Head of caudate nucleus (tissue), 42 donors: ENCODE data around the gene STX10.
"Not testable (repeated sequence)": the region's sequence is repeated elsewhere in the genome, so short reads cannot be mapped to it uniquely, and the experiment has no call there.

Experiments used
- DNase-seq, 42 donors: peaks; one replicate each; pipeline versions ENCODE4 v3.0.0 to v3.0.0-alpha.2; 2020 to 2021; ENCODE audit warnings: mixed read lengths in 7 of 42
- intact Hi-C: fragments of 100-400 bp; cut with DNase I; formaldehyde crosslinking; loops from one replicate; pipeline ENCODE4 v1.15.0; 2022

The STX10 gene

GRCh38 chr19:13150931-13151604 is 893 bp upstream of the STX10 start:
- peak in 8 of 42 donors; percentile 6 to 50 (median 28) for DNase-seq
- intact Hi-C loops, result loop anchor here (2.0 kb wide), 1 partner anchor 34 kb away; the partner anchor contains the start of gene TRMT1

DNA sequence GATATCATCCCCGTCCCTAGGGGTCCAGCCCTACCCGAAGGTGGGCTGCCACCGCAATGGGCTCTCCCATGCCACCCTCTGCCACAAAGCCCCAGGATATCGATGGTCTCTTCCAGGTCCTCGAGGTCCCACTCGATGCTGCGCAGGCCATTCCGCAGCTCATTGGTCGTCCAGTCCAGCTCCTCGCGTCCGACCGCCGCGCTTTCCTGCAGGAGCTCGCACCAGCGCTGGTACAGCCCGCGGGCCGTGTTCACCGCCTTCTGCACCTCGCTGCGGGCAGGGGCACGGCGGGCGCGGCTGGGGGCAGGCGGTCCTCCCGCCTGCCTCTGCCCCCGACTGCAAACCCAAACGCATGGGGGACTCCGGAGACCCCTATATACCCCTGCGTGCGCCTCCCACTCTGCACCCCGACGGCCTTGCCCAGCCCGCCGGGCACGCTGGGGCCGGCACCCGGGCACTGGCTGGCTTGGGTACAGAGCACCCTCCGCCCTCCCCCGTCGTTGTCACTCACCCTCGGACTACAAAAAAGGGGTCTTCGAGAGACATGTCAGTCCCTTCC is 468 bp downstream of the STX10 start:
- intact Hi-C loops, result loop anchor here (2.0 kb wide), 1 partner anchor 33 kb away; the partner anchor contains the start of gene TRMT1
- peak in 21 of 42 donors; percentile 12 to 65 (median 45) for DNase-seq

- peak in 11 of 42 donors; percentile 10 to 61 (median 34) for DNase-seq
- intact Hi-C loops, result not testable (repeated sequence)
Observed at GRCh38 chr19:13149173-13149627, 975 bp downstream of the STX10 start.

- DNase-seq, result peak in 2 of 42 donors; percentile 34 to 44
- intact Hi-C loops, result no loop called here
Observed at GRCh38 chr19:13146763-13147563, 3.2 kb downstream of the STX10 start.

- intact Hi-C loops, result no loop called here
- no peak for DNase-seq
Observed at GRCh38 chr19:13139633-13140311, 10.4 kb downstream of the STX10 start.

GRCh38 chr19:13138916-13139198 is 11.3 kb downstream of the STX10 start:
- intact Hi-C loops, result no loop called here
- DNase-seq, result no peak

DNA sequence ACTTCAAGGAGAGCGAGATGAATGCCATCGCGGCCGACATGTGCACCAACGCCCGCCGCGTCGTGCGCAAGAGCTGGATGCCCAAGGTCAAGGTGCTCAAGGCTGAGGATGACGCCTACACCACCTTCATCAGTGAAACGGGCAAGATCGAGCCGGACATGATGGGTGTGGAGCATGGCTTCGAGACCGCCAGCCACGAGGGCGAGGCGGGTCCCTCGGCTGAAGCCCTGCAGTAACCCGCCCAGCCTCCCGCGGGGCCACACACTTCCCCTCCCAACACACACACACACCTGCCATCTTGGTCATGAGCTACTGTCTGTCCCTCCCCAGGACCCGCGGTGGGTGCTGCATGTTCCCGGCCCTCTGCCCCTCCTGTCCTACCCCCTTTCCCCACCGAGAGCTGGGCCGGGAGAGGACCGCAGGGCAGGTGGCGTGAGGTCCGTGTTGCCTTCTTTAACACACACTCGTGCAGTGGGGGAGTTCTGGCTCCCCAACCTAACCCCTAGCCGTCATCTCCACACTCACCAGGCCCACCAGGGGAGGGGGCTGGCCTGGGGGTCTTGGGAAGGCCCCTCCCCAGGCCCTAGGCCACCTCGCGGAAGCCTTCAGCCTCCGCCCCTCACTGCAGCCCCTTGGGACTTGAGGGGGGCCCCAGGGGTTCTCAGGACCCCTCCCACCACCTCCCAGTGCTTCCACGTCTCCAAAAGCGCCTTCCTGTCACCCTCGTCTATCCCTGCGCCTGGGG is 11.8 kb downstream of the STX10 start:
- intact Hi-C loops, result no loop called here
- DNase-seq, result no peak

GRCh38 chr19:13137290-13137794 is 12.8 kb downstream of the STX10 start:
- DNase-seq, result no peak

DNA sequence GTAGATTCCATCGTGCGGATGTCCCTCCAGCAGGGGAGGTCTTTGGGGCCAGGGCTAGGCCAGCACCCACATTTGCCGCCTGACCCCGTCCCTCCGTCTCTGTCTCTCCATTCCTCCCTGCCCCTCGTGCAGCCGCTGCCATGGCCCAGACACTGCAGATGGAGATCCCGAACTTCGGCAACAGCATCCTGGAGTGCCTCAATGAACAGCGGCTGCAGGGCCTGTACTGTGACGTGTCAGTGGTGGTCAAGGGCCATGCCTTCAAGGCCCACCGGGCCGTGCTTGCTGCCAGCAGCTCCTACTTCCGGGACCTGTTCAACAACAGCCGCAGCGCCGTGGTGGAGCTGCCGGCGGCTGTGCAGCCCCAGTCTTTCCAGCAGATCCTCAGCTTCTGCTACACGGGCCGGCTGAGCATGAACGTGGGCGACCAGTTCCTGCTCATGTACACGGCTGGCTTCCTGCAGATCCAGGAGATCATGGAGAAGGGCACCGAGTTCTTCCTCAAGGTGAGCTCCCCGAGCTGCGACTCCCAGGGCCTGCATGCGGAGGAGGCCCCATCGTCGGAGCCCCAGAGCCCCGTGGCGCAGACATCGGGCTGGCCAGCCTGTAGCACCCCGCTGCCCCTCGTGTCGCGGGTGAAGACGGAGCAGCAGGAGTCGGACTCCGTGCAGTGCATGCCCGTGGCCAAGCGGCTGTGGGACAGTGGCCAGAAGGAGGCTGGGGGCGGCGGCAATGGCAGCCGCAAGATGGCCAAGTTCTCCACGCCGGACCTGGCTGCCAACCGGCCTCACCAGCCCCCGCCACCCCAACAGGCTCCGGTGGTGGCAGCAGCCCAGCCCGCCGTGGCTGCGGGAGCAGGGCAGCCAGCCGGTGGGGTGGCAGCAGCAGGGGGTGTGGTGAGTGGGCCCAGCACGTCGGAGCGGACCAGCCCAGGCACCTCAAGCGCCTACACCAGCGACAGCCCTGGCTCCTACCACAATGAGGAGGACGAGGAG is 14.8 kb downstream of the STX10 start:
- no peak for DNase-seq
- intact Hi-C loops, result no loop called here

More at GRCh38 chr19:13137290-13137794, 12.8 kb downstream of the STX10 start:
- intact Hi-C loops, result no loop called here

GRCh38 chr19:13134626-13135025 is 15.5 kb downstream of the STX10 start:
- intact Hi-C loops, result no loop called here
- DNase-seq, result no peak

DNA sequence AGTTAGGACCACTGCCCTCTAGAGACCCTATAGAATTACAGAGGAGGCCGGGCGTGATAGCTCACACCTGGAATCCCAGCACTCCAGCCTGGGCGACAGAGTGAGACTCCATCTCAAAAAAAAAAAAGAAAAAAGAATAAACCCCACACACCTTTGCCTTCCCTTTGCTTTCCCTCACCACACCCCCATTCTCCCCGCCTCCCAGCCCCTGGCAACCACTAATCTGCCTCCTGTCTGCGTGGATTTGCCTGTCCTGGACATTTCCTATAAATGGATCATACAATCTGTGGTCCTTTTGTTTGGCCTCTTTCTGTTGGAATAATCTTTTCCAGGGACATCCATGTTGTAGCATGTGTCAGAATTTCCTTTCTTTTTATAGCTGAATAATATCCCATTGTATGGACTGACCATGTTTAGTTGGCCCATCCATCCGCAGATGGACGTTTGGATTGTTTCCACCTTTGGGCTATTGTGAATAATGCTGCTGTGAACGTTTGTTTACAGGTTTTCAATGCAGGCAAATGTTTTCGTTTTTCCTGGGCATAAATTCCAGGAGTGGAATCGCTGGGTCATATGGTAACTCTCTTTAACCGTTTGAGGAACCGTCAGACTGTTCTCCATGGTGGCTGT is 16.8 kb downstream of the STX10 start:
- intact Hi-C loops, result no loop called here
- peak in 8 of 42 donors; percentile 27 to 70 (median 42) for DNase-seq

DNA sequence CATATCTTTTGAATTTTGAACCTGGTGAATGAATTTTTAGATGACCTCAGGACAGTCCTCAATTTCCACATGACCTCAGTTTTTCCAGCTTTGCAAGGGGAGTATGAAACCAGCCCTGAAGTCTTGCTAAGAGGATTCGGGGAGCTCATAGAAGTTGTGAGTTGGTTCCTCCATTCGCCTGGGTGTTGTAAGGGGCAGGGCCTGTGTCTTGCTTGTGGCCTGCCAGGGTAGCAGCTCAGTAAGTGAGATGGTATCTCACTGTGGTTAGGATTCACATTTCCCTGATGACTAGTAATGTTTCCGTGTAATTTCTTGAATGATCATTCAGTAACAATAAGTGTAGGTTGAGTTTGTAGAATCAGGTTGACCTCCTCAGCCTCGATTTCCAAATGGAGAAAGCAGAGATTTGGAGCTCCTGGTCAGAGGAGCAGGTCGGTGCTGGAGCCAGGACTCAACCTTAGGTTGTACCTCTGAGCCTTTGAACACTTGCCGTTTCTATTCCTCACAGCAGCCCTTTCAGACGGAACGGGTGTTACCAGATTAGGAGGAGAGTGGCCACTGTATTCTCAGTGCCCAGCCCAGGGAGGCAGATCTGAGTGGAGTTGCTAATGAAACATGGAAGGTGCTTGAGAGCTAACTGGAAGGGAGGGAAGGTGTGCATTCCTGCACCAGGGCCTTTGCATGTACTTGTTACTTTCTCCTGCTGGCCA is 17.5 kb downstream of the STX10 start:
- intact Hi-C loops, result no loop called here
- DNase-seq, result no peak

GRCh38 chr19:13130886-13131490 is 19.2 kb downstream of the STX10 start:
- no peak for DNase-seq
- intact Hi-C loops, result no loop called here

- DNase-seq, result no peak
- intact Hi-C loops, result no loop called here
Observed at GRCh38 chr19:13129384-13129783, 20.8 kb downstream of the STX10 start.

DNA sequence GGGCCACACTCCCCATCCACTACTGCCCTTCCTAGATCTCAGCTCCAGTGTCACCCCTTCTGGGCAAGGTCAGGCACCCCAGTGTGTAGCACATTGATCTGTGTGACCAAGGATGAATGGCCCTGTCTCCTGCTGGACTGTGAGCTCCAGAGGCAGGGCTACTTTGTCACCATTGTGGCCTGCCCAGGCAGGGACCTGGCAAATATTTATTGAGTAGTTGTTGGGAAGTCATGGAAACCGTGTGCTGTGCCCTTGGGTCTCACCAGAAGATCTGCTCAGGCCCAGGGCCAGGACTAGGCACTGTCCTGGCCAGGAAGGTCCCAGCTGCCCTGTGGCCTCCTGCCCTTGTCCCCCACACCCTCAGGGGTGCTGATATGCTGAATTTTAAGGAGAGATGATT is 21.6 kb downstream of the STX10 start:
- intact Hi-C loops, result no loop called here
- no peak for DNase-seq
